C4-2B (cell line): ENCODE results near the gene TTL.
"Not testable (repeated sequence)": the region's sequence is repeated elsewhere in the genome, so short reads cannot be mapped to it uniquely, and the experiment has no call there.

Experiments used
- H3K27ac ChIP-seq: fragments of 450-650 bp; 2 replicates; pipeline ENCODE4 v1.5.1; 2017
- ZFX ChIP-seq: fragments of 450-650 bp; IDR thresholded peaks from 2 replicates; pipeline ENCODE4 v1.6.1; 2017
- TF ChIP-seq, protein P1 (sequence below): fragments of 450-650 bp; conservative IDR thresholded peaks from 2 replicates; pipeline ENCODE4 v1.5.1; 2017; ENCODE audit warnings: mild to moderate bottlenecking

Gene TTL

GRCh38 chr2:112493858-112494648, 12.1 kb downstream of the TTL start:
- TF ChIP-seq, protein P1, sequence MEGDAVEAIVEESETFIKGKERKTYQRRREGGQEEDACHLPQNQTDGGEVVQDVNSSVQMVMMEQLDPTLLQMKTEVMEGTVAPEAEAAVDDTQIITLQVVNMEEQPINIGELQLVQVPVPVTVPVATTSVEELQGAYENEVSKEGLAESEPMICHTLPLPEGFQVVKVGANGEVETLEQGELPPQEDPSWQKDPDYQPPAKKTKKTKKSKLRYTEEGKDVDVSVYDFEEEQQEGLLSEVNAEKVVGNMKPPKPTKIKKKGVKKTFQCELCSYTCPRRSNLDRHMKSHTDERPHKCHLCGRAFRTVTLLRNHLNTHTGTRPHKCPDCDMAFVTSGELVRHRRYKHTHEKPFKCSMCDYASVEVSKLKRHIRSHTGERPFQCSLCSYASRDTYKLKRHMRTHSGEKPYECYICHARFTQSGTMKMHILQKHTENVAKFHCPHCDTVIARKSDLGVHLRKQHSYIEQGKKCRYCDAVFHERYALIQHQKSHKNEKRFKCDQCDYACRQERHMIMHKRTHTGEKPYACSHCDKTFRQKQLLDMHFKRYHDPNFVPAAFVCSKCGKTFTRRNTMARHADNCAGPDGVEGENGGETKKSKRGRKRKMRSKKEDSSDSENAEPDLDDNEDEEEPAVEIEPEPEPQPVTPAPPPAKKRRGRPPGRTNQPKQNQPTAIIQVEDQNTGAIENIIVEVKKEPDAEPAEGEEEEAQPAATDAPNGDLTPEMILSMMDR: no peak
- no peak for TF ChIP-seq ZFX
- no peak overlapping the region for H3K27ac ChIP-seq

DNA sequence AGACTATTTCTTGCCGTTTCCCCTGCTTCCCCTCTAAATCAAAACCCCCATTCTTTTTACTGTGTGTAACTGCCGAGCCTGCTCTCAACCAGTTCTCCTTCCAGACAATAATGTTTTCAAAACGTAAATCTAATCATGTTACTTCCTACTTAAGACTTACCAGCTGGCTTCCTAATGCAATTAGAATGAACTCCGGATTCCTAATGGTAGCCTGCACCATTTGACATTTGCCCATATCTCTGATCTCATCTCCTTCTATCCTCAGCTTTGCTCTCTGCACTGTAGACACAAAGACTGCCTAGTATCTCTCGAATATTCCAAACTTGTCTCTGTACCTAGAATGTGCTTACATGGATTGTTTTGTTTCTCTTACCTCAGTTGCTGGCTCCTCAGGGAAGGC, 12.9 kb downstream of the TTL start:
- no peak overlapping the region for H3K27ac ChIP-seq
- TF ChIP-seq, protein P1: no peak
- no peak for TF ChIP-seq ZFX

DNA sequence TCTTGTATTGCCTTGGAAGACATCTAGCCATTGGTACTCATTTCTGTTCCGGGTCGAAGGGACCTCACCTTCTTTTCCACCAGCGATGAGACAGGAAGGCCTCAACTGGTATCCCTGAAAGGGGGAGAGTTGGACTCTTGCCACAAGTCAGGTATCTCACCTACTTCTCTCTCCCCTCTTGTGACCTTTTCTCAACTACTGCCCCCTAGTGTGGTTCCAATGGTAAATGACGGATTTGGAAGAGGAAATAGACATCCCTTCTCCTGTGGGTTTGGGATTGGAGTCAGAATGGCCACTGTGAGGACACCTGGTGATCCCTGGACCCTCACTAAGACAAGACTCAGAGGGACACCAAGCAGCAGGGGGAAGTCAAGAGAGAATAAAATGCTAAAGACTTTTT, 13.9 kb downstream of the TTL start:
- TF ChIP-seq, protein P1: 0 out of 2 replicates have a peak, but pooled peaks have one; percentile 7
- not testable (repeated sequence) for H3K27ac ChIP-seq

- TF ChIP-seq, protein P1: 0 out of 2 replicates have a peak, but pooled peaks have one; percentile 21
- not testable (repeated sequence) for H3K27ac ChIP-seq
Observed at GRCh38 chr2:112500850-112501484, 19.0 kb downstream of the TTL start.

- not testable (repeated sequence) for H3K27ac ChIP-seq
Observed at GRCh38 chr2:112509239-112509998, 27.5 kb downstream of the TTL start.

GRCh38 chr2:112516801-112517200, 34.8 kb downstream of the TTL start:
- H3K27ac ChIP-seq: no peak overlapping the region
- no peak for TF ChIP-seq ZFX
- TF ChIP-seq, protein P1: no peak

DNA sequence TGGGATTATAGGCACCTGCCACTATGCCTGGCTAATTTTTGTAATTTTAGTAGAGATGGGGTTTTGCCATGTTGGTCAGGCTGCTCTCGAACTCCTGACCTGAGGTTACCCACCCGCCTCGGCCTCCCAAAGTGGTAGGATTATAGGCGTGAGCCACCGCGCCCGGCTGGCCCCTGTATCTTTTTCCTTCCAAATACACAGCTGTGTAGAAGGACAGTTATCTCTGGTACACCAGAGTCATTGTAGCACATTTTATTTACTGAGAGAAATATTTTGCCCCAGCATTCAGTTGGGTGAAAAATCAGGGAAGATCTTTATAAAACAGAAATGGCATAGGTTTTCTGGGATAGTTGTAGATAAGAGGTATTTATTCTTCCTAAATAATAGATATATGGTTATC, 36.9 kb downstream of the TTL start:
- no peak overlapping the region for H3K27ac ChIP-seq
- TF ChIP-seq ZFX: no peak

GRCh38 chr2:112519506-112519905, 37.5 kb downstream of the TTL start:
- TF ChIP-seq, protein P1: no peak
- peak overlapping the region; percentile 5; the same call in 1 of the 2 replicates for H3K27ac ChIP-seq
